Measurements from ENCODE around the gene AANAT.

AANAT gene

DNA sequence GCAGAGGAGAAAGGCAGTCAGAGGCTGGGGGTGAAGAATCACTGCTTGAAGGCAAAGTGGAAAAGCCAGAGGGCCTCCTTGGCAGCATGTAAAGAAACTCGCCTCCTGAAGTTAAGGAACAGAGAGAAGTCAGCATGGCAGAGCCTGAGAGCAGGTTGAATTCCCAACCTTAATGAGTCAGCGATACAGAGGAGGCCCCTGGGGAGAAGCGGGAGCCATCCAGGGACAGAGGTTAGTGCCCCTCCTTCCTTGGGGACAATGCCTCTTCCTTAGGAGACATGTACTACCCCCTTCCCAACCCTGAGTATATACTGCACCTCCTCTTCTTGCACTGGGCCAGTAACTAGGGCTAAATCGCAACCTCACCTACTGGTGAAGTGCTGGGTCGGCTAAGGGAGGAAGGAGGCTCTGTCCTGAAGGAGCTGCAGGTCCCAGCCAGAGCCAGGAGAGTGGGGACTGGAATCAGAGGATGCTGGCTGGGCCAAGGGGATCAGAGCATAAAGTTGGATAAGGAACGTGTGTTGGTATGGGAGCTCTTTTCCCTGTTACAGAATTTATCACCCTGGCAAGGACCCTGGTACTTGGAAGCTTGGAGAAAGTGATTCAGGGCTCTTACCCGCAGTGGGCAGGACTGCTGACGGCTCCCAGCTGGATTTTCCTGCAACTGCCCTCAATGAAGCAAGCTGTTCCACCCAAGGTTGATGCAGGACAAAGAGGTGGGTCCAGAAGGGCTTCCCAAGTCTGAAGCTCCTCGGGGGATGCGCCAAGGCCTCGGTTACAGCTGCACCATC, 5.4 kb upstream of the AANAT start:
- TF ChIP-seq, protein P1, sequence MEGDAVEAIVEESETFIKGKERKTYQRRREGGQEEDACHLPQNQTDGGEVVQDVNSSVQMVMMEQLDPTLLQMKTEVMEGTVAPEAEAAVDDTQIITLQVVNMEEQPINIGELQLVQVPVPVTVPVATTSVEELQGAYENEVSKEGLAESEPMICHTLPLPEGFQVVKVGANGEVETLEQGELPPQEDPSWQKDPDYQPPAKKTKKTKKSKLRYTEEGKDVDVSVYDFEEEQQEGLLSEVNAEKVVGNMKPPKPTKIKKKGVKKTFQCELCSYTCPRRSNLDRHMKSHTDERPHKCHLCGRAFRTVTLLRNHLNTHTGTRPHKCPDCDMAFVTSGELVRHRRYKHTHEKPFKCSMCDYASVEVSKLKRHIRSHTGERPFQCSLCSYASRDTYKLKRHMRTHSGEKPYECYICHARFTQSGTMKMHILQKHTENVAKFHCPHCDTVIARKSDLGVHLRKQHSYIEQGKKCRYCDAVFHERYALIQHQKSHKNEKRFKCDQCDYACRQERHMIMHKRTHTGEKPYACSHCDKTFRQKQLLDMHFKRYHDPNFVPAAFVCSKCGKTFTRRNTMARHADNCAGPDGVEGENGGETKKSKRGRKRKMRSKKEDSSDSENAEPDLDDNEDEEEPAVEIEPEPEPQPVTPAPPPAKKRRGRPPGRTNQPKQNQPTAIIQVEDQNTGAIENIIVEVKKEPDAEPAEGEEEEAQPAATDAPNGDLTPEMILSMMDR (IDR thresholded peaks at IDR 0.05; ENCODE audit: low read depth, low read length) = no peak
- H3K4me3 ChIP-seq (ENCODE audit: low read depth, low read length) = no peak overlapping the region

DNA sequence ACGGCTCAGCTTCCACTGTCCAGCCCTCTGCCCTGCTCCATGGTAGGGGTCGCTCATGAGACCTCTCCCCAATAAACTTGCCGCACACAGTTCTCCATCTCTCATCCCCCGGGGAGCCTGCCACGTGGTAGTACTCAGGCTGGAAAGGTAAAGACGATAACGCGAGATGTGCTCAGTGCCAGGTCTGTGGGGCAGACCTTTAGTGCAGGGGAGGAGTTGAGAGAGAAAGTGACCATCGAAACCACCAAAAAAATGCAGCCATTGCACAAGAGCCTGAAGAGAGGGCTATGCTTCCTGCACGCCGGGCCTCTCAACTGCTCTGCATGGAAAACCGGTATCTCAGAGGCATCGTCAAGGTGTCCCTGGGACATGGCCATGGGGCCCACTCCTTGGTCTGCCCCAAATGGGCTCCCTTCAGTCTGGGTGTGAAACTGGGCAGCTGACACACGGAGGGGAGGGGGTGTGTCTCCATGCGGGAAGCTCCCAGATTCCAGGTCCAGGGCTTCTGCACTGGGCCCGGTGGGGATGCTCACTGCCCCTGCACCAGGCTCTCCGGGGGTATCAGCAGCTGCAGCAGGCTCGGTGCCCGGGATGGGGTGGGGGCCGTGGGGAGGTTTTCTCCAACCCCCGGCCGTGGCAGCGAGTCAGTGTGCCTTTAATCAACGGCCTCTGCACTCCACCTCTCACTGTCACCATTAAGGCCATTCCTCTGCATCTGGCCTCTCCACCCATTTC, 4.7 kb upstream of the AANAT start:
- TF ChIP-seq, protein P1 (IDR thresholded peaks at IDR 0.05; ENCODE audit: low read depth, low read length) = no peak
- H3K4me3 ChIP-seq (ENCODE audit: low read depth, low read length) = no peak overlapping the region

DNA sequence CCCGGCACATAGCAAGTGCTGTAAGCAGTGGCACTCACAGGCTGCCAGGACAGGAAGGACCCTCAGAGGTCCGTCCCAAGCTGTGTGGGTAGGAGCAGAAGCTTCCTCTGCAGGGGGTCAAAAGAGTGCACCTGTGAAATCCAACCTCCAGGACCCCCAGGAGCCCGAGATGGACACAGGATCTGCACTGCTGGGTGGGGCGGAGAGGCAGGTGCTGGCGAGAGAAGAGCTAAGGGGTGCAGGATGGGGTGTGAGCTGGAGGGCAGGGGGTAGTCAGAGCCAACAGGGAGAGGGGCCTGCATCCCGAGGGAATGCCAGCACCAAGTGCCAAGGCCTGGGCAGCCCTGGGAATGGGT, 650 bp upstream of the AANAT start:
- no peak overlapping the region for H3K4me3 ChIP-seq (ENCODE audit: low read depth, low read length)
- TF ChIP-seq, protein P1 (IDR thresholded peaks at IDR 0.05; ENCODE audit: low read depth, low read length) = no peak

DNA sequence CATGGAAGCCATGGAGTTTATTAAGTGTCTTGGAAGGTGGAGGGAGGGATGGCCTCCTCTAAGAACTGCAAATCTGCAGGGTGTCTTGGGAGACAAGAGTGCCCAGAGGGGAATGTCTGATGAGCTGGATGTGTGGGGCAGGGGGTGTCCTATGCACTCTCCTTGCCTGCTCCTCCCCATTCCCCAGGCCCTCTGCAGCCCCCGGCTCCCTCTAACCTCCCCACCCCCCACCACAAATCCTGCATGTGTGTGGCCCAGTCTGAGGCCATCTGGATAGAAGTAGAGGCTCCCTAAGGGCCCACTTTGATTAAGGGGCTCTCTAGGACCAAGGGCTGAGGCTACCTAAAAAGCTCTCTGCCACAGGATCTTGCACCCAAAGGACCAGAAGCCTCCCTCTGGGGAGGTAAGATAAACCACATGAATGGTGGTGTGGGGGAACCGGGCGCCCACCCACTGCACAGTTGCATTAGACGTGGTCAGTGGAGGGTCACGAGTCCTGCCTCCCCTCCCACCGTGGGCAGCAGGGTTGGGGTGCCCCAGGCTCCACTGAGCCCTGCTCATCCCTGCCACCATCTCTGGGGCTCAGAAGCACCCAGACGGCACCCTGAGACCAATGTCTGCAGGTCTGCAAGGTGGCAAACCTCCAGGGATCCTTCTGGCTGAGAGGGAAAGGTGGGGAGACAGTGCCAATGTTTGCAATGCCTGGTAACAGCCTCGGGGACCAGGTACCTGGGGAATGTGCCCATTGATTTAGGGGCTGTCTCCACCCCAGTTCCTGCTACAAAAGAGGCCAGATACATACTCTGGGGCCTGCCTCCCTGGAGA, 618 bp downstream of the AANAT start:
- TF ChIP-seq, protein P1 (IDR thresholded peaks at IDR 0.05; ENCODE audit: low read depth, low read length) = no peak
- no peak overlapping the region for H3K4me3 ChIP-seq (ENCODE audit: low read depth, low read length)

DNA sequence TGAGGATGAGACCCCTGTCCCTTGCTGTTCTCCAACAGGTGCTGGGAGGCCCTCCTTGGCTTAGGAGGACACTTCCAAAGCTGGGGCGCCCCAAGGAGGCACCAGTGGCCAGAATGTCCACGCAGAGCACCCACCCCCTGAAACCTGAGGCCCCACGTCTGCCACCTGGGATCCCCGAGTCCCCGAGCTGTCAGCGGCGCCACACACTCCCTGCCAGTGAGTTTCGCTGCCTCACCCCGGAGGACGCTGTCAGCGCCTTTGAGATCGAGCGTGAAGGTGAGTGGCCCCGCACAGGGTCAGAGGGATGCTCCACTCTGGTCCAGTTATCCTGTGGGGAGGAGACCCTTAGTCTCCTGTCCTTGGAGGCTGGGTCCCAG, 1.2 kb downstream of the AANAT start:
- TF ChIP-seq, protein P1 (IDR thresholded peaks at IDR 0.05; ENCODE audit: low read depth, low read length) = no peak
- no peak overlapping the region for H3K4me3 ChIP-seq (ENCODE audit: low read depth, low read length)

DNA sequence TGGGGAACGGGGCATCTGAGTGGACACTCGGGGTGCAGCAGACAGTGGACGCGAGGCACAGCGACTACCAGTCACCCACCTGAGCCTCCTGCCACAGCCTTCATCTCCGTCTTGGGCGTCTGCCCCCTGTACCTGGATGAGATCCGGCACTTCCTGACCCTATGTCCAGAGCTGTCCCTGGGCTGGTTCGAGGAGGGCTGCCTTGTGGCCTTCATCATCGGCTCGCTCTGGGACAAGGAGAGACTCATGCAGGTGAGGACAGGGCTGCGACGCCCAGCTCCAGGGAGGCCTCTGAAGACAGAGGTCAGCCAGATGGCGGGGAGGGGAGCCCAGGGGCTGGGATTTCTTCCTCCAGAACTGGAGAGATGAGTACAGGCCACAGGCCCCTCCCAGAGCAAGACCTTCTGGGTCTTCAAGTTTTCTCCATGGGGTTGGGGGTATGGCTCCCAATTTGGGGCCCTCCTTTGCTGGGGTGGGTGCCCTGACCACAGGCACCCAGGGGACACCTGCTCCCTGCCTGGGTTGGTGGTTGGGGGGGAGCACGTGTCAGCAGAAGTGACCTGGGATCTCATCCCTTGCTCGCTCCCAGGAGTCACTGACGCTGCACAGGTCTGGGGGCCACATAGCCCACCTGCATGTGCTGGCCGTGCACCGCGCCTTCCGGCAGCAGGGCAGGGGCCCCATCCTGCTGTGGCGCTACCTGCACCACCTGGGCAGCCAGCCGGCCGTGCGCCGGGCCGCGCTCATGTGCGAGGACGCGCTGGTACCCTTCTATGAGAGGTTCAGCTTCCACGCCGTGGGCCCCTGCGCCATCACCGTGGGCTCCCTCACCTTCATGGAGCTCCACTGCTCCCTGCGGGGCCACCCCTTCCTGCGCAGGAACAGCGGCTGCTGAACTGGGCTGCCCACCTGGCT, 1.9 kb downstream of the AANAT start:
- H3K4me3 ChIP-seq (ENCODE audit: low read depth, low read length) = no peak overlapping the region
- TF ChIP-seq, protein P1 (IDR thresholded peaks at IDR 0.05; ENCODE audit: low read depth, low read length) = no peak
